ENCODE results near the gene MYOF.
"Not testable (repeated sequence)": the region's sequence is repeated elsewhere in the genome, so short reads cannot be mapped to it uniquely, and the experiment has no call there.

The MYOF gene

GRCh38 chr10:93456480-93456879, 25.7 kb downstream of the MYOF start:
- no peak for DNase-seq

GRCh38 chr10:93454736-93455135, 27.4 kb downstream of the MYOF start:
- DNase-seq: no peak

GRCh38 chr10:93454146-93454545, 28.0 kb downstream of the MYOF start:
- DNase-seq: no peak

- DNase-seq: no peak
Observed at GRCh38 chr10:93452143-93452542, 30.0 kb downstream of the MYOF start.

- DNase-seq: no peak
Observed at GRCh38 chr10:93451244-93451947, 30.7 kb downstream of the MYOF start.

- DNase-seq: no peak
Observed at GRCh38 chr10:93447970-93448369, 34.2 kb downstream of the MYOF start.

GRCh38 chr10:93447019-93447418, 35.1 kb downstream of the MYOF start:
- no peak for DNase-seq

- no peak for DNase-seq
Observed at GRCh38 chr10:93445978-93446720, 36.0 kb downstream of the MYOF start.

- DNase-seq: no peak
Observed at GRCh38 chr10:93445097-93445960, 36.8 kb downstream of the MYOF start.

GRCh38 chr10:93443481-93443880, 38.7 kb downstream of the MYOF start:
- DNase-seq: no peak

GRCh38 chr10:93442721-93443120, 39.4 kb downstream of the MYOF start:
- not testable (repeated sequence) for DNase-seq

- DNase-seq: no peak
Observed at GRCh38 chr10:93440591-93441091, 41.5 kb downstream of the MYOF start.

GRCh38 chr10:93438613-93439253, 43.4 kb downstream of the MYOF start:
- no peak for DNase-seq

GRCh38 chr10:93437946-93438612, 44.1 kb downstream of the MYOF start:
- no peak for DNase-seq

- no peak for DNase-seq
Observed at GRCh38 chr10:93437086-93437945, 44.8 kb downstream of the MYOF start.

GRCh38 chr10:93436591-93437085, 45.5 kb downstream of the MYOF start:
- no peak for DNase-seq

- no peak for DNase-seq
Observed at GRCh38 chr10:93435621-93436397, 46.3 kb downstream of the MYOF start.

- DNase-seq: no peak
Observed at GRCh38 chr10:93434991-93435491, 47.1 kb downstream of the MYOF start.

GRCh38 chr10:93431361-93431760, 50.8 kb downstream of the MYOF start:
- no peak for DNase-seq

GRCh38 chr10:93425861-93426260, 56.3 kb downstream of the MYOF start:
- no peak for DNase-seq

Measured in activated gamma-delta T cell treated with Interleukin-2 at 50 U/mL for 16 hours (primary cell).